ENCODE results near the gene ADAMTS17.

DNA sequence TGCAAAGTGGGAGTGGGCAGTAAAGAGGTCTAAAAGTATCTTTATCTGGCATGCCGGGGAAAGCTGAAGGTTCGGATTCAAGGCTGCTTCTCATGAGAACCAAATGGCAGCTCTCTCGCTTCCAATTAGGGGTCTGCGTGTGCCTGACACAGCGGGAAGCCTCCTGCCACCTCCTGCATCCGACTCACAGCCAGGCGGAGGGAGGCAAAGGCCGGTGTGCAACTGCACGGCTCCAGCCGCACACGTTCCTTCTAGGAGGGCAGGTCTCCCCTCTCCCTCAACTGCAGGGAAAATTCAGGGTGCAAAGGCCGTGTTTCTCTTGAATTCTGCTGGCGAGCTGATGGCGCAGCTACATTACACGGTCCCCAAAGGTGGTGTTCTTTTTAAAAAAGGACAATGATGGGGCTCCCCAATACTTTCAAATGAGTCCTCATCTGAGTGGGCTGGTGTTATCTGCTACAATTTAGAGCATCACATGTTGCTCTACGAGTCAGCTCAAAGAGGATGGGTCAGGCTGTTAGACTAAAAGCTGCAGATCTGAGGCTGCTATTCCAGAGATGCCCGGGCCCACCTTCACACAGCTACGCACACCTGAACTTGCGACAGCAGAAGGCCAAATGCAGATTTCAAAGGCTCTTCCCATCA is 226.6 kb downstream of the ADAMTS17 start:
- TF ChIP-seq SIN3B (IDR thresholded peaks at IDR 0.05; ENCODE audit: low read depth) (no peak), PHF20 (IDR thresholded peaks at IDR 0.05; ENCODE audit: partially characterized antibody) (no peak), EZH2 (IDR thresholded peaks at IDR 0.05; ENCODE audit: borderline replicate concordance, low read depth, low read length) (no peak), ZKSCAN1 (IDR thresholded peaks at IDR 0.05; ENCODE audit: low read depth, low read length) (no peak), NFE2L1 (tag; IDR thresholded peaks at IDR 0.05; ENCODE audit: borderline replicate concordance, low read depth) (no peak), ASH1L (IDR thresholded peaks at IDR 0.05; ENCODE audit: borderline replicate concordance, low read depth, partially characterized antibody) (no peak), SPI1 (IDR thresholded peaks at IDR 0.05; ENCODE audit: borderline replicate concordance, low read depth, low read length) (no peak), MAZ (CRISPR knock-in tag; conservative IDR thresholded peaks at IDR 0.05 in 1 of 2, IDR thresholded peaks at IDR 0.05 in 1 of 2) (no peak), ADNP (tag; IDR thresholded peaks at IDR 0.05) (no peak), SMC3 (conservative IDR thresholded peaks at IDR 0.05; ENCODE audit: insufficient read depth, low read depth, low read length) (no peak), TCF7L2 (IDR thresholded peaks at IDR 0.05; ENCODE audit: low read depth, low read length) (no peak), MAFK (IDR thresholded peaks at IDR 0.05; ENCODE audit: low read length) (no peak)
- TF ChIP-seq, protein P1, sequence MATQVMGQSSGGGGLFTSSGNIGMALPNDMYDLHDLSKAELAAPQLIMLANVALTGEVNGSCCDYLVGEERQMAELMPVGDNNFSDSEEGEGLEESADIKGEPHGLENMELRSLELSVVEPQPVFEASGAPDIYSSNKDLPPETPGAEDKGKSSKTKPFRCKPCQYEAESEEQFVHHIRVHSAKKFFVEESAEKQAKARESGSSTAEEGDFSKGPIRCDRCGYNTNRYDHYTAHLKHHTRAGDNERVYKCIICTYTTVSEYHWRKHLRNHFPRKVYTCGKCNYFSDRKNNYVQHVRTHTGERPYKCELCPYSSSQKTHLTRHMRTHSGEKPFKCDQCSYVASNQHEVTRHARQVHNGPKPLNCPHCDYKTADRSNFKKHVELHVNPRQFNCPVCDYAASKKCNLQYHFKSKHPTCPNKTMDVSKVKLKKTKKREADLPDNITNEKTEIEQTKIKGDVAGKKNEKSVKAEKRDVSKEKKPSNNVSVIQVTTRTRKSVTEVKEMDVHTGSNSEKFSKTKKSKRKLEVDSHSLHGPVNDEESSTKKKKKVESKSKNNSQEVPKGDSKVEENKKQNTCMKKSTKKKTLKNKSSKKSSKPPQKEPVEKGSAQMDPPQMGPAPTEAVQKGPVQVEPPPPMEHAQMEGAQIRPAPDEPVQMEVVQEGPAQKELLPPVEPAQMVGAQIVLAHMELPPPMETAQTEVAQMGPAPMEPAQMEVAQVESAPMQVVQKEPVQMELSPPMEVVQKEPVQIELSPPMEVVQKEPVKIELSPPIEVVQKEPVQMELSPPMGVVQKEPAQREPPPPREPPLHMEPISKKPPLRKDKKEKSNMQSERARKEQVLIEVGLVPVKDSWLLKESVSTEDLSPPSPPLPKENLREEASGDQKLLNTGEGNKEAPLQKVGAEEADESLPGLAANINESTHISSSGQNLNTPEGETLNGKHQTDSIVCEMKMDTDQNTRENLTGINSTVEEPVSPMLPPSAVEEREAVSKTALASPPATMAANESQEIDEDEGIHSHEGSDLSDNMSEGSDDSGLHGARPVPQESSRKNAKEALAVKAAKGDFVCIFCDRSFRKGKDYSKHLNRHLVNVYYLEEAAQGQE (IDR thresholded peaks at IDR 0.05; ENCODE audit: borderline replicate concordance), result no peak
- TF ChIP-seq, protein P1 (CRISPR knock-in tag; IDR thresholded peaks at IDR 0.05; ENCODE audit: low read depth), result no peak
- TF ChIP-seq, protein P2, sequence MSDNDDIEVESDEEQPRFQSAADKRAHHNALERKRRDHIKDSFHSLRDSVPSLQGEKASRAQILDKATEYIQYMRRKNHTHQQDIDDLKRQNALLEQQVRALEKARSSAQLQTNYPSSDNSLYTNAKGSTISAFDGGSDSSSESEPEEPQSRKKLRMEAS (CRISPR knock-in tag; IDR thresholded peaks at IDR 0.05), result no peak
